Stimulated activated CD4-positive, alpha-beta T cell treated with anti-CD3 and anti-CD28 coated beads, TNF-alpha, amount 100 ng/mL, for 48 hours (primary cell): ENCODE measurements around the gene XRN2.

ENCODE experiments used
- DNase-seq, 3 donors: peaks; one replicate each; pipeline ENCODE4 v3.0.0-alpha.2; 2020; ENCODE audit warnings: low read depth in 3 of 3

The XRN2 gene

GRCh38 chr20:21303061-21303871 lies at the start of gene XRN2:
Gene XRN2, plus strand, starts transcription at chr20:21303331. Its CDS starts 68 bp downstream, at chr20:21303399.
- peak; percentile 91 to 95 (median 93) for DNase-seq

GRCh38 chr20:21257192-21257591 lies 45.9 kb upstream of the XRN2 start:
- DNase-seq = no peak

- DNase-seq = no peak
Observed at GRCh38 chr20:21258411-21258810, 44.7 kb upstream of the XRN2 start.

GRCh38 chr20:21259346-21259745 lies 43.8 kb upstream of the XRN2 start:
- DNase-seq = no peak

GRCh38 chr20:21262812-21263211 lies 40.3 kb upstream of the XRN2 start:
- DNase-seq = no peak

- DNase-seq = no peak
Observed at GRCh38 chr20:21265261-21266190, 37.6 kb upstream of the XRN2 start.

- no peak for DNase-seq
Observed at GRCh38 chr20:21266191-21266536, 37.0 kb upstream of the XRN2 start.

GRCh38 chr20:21269772-21270171 lies 33.4 kb upstream of the XRN2 start:
- DNase-seq = no peak

- no peak for DNase-seq
Observed at GRCh38 chr20:21270806-21271205, 32.3 kb upstream of the XRN2 start.

GRCh38 chr20:21272279-21272678 lies 30.9 kb upstream of the XRN2 start:
- DNase-seq = no peak

- DNase-seq = no peak
Observed at GRCh38 chr20:21272679-21273078, 30.5 kb upstream of the XRN2 start.

- DNase-seq = no peak
Observed at GRCh38 chr20:21273755-21274386, 29.3 kb upstream of the XRN2 start.

- no peak for DNase-seq
Observed at GRCh38 chr20:21278829-21279228, 24.3 kb upstream of the XRN2 start.

- DNase-seq = no peak
Observed at GRCh38 chr20:21279706-21280521, 23.2 kb upstream of the XRN2 start.

GRCh38 chr20:21280522-21281016 lies 22.6 kb upstream of the XRN2 start:
- no peak for DNase-seq

- DNase-seq = no peak
Observed at GRCh38 chr20:21286775-21287174, 16.4 kb upstream of the XRN2 start.

GRCh38 chr20:21288587-21289370 lies 14.4 kb upstream of the XRN2 start:
- no peak for DNase-seq

- DNase-seq = no peak
Observed at GRCh38 chr20:21289651-21290050, 13.5 kb upstream of the XRN2 start.

- DNase-seq = no peak
Observed at GRCh38 chr20:21291026-21291425, 12.1 kb upstream of the XRN2 start.

GRCh38 chr20:21294755-21295154 lies 8.4 kb upstream of the XRN2 start:
- DNase-seq = no peak
